ENCODE measurements around the gene ADCK1. TPM values are rescaled to one million over a fixed set of nuclear protein-coding genes. Genes with fewer than 3 reads are reported as not detected.

ADCK1 gene
- total RNA-seq, 1 experiment from 2014 or later = 12.2 TPM

DNA sequence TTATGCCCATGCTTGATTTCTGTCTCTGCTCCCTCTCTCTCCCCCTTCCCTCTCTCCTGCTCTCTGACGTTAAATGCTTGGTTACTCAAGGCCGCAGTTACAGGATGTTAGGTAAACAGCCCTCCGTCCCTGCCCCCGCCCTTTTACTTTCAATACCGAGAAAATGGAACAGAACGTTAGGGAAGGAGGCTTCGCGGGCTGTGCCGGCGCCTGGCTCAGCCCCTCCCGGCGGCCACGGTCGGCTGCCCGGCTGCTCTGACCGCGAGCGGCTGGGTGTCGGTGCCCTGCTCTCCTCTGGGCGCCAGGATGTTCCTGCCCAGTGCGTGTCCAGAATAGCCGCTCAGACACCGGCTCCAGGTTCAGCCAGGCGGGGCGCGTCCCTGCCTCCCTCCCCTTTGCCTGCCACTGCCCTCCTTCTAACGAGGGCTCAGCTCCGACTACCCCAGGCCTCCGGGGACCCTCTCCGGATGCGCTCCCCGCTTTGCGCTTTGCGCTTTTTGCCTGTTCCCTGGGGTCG is 166.1 kb downstream of the ADCK1 start:
- H2BK5ac ChIP-seq (ENCODE audit: insufficient read length, low read length) = no peak overlapping the region
- H4K20me1 ChIP-seq (ENCODE audit: control insufficient read depth, insufficient read depth, insufficient read length) = no peaks in the 10 kb centered on the region
- no peaks in the 10 kb centered on the region for H3K27me3 ChIP-seq (ENCODE audit: insufficient read depth, low read length)
- H3K23ac ChIP-seq (ENCODE audit: insufficient read length, low read depth, low read length) = no peak overlapping the region
- Mint-ChIP-seq H3K4me3 (peak overlapping the region; percentile 41 to 76), H3K36me3 (ENCODE audit: insufficient read depth in 1 of 3, low read depth in 3 of 3) (no peaks in the 10 kb centered on the region), H3K9me3 (no peaks in the 10 kb centered on the region), H3K4me1 (peaks cover 3% of the 10 kb centered on the region in 2 experiments; a peak in 3 of 4 replicates), H3K27me3 (ENCODE audit: low read depth) (peaks cover 8% of the 10 kb centered on the region), H3K27ac (no peak overlapping the region)
- H3K4me1 ChIP-seq (ENCODE audit: insufficient read depth, low read length) = no peaks in the 10 kb centered on the region
- no peak overlapping the region for H4K91ac ChIP-seq (ENCODE audit: insufficient read length, low read depth, low read length)
- no peak overlapping the region for H2BK120ac ChIP-seq (ENCODE audit: low read depth, low read length, poor library complexity, severe bottlenecking)
- no peak overlapping the region for H2AFZ ChIP-seq (ENCODE audit: low read length)
- peak overlapping the region; percentile 9 for H3K9ac ChIP-seq (ENCODE audit: extremely low read depth, insufficient read length, low read length)
- no peak overlapping the region for H4K5ac ChIP-seq (ENCODE audit: insufficient read length, low read depth, low read length)
- H3K18ac ChIP-seq (ENCODE audit: insufficient read length, low read depth, low read length) = peak overlapping the region; percentile 87
- WGBS (ENCODE audit: extremely low coverage, insufficient read length, low lambda C conversion rate) = no CpG with 5 or more reads among the region's 35 CpGs
- peaks cover 6% of the 10 kb centered on the region for H3K23me2 ChIP-seq (ENCODE audit: insufficient read length, low read depth, low read length, poor library complexity, severe bottlenecking)
- no peak overlapping the region for H2BK12ac ChIP-seq (ENCODE audit: insufficient read length, low read depth, low read length)
- TF ChIP-seq, protein P1, sequence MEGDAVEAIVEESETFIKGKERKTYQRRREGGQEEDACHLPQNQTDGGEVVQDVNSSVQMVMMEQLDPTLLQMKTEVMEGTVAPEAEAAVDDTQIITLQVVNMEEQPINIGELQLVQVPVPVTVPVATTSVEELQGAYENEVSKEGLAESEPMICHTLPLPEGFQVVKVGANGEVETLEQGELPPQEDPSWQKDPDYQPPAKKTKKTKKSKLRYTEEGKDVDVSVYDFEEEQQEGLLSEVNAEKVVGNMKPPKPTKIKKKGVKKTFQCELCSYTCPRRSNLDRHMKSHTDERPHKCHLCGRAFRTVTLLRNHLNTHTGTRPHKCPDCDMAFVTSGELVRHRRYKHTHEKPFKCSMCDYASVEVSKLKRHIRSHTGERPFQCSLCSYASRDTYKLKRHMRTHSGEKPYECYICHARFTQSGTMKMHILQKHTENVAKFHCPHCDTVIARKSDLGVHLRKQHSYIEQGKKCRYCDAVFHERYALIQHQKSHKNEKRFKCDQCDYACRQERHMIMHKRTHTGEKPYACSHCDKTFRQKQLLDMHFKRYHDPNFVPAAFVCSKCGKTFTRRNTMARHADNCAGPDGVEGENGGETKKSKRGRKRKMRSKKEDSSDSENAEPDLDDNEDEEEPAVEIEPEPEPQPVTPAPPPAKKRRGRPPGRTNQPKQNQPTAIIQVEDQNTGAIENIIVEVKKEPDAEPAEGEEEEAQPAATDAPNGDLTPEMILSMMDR (conservative IDR thresholded peaks at IDR 0.05) = no peak
- no peaks in the 10 kb centered on the region for H3K9me3 ChIP-seq (ENCODE audit: control insufficient read depth, low read depth, low read length)
- no peak overlapping the region for H3K4ac ChIP-seq (ENCODE audit: low read depth, low read length)
- no peak overlapping the region for H3K27ac ChIP-seq (ENCODE audit: insufficient read length, low read depth, low read length)
- no peak overlapping the region for H2BK20ac ChIP-seq (ENCODE audit: low read depth, low read length, poor library complexity, severe bottlenecking)
- peak overlapping the region; percentile 69; the same call in 1 of the 2 replicates for H3K14ac ChIP-seq (ENCODE audit: insufficient read depth, low read length)
- no peaks in the 10 kb centered on the region for H3K79me1 ChIP-seq (ENCODE audit: insufficient read depth, low read depth, low read length, poor library complexity, severe bottlenecking)
- H3T11ph ChIP-seq (ENCODE audit: low read length) = no peak overlapping the region
- no peak overlapping the region for H3K56ac ChIP-seq (ENCODE audit: insufficient read length, low read depth, low read length)
- H3K4me2 ChIP-seq (ENCODE audit: insufficient read depth, insufficient read length, low read length) = peak overlapping the region; percentile 83
- DNase-seq = peak; percentile 57
- no peak overlapping the region for H2BK15ac ChIP-seq (ENCODE audit: low read depth, low read length)
- no peak overlapping the region for H4K8ac ChIP-seq (replicated peaks; ENCODE audit: insufficient read length, low read depth, low read length)
- H3K79me2 ChIP-seq (ENCODE audit: insufficient read depth, low read length) = no peaks in the 10 kb centered on the region
- no peak overlapping the region for H2AK5ac ChIP-seq (ENCODE audit: insufficient read length, low read length)
